HepG2 (cell line): ENCODE measurements around the gene ADIPOR2. TPM values are rescaled to one million over a fixed set of nuclear protein-coding genes. Genes with fewer than 3 reads are reported as not detected.
A peak's percentile ranks its signal among the peaks of the same experiment; 100 is the strongest.

Experiments used
- ATF5 ChIP-seq: sonication (generic); formaldehyde crosslinking; IDR thresholded peaks from 2 replicates; pipeline ENCODE4 v1.4.0; 2020; ENCODE audit warnings: mild to moderate bottlenecking, low read depth, missing genetic modification reagents
- FIP1L1 ChIP-seq: fragments of 200-400 bp; formaldehyde crosslinking; IDR thresholded peaks from 2 replicates; pipeline ENCODE4 v1.6.1; 2018; ENCODE audit warnings: low read depth, mild to moderate bottlenecking, low read length, moderate library complexity, borderline replicate concordance; ENCODE audit not compliant: insufficient read depth
- GABPB1 ChIP-seq: IDR thresholded peaks from 2 replicates; pipeline ENCODE4 v1.6.1; 2016; ENCODE audit warnings: mild to moderate bottlenecking, missing genetic modification reagents, moderate library complexity, missing compliant biosample characterization
- HOXA3 ChIP-seq: sonication (generic); formaldehyde crosslinking; IDR thresholded peaks from 2 replicates; pipeline ENCODE4 v1.5.0; 2020; ENCODE audit warnings: missing genetic modification reagents
- KIAA2018 ChIP-seq: sonication (generic); formaldehyde crosslinking; IDR thresholded peaks from 2 replicates; pipeline ENCODE4 v1.5.0; 2020; ENCODE audit warnings: mild to moderate bottlenecking, missing genetic modification reagents, borderline replicate concordance
- MAX ChIP-seq: IDR thresholded peaks from 2 replicates; pipeline ENCODE4 v1.6.1; 2012; ENCODE audit warnings: inconsistent platforms
- NFIB ChIP-seq: sonication (generic); formaldehyde crosslinking; IDR thresholded peaks from 2 replicates; pipeline ENCODE4 v1.9.0; 2021; ENCODE audit warnings: missing genetic modification reagents, mild to moderate bottlenecking, borderline replicate concordance
- RBM39 ChIP-seq: fragments of 200-400 bp; formaldehyde crosslinking; IDR thresholded peaks from one replicate; pipeline ENCODE4 v1.6.1; 2018; ENCODE audit warnings: antibody characterized with exemption, mild to moderate bottlenecking, low read depth, low read length; ENCODE audit not compliant: poor library complexity, severe bottlenecking
- TCF7 ChIP-seq: sonication (generic); IDR thresholded peaks from 2 replicates; pipeline ENCODE4 v1.6.1; 2016; ENCODE audit warnings: antibody characterized with exemption, low read depth
- ZKSCAN8 ChIP-seq: IDR thresholded peaks from 2 replicates; pipeline ENCODE4 v1.6.1; 2016; ENCODE audit warnings: borderline replicate concordance, missing genetic modification reagents, missing compliant biosample characterization
- ZNF260 ChIP-seq: sonication (generic); formaldehyde crosslinking; IDR thresholded peaks from 2 replicates; pipeline ENCODE4 v1.4.0; 2020; ENCODE audit warnings: missing genetic modification reagents, low read depth, mild to moderate bottlenecking, borderline replicate concordance
- ZNF432 ChIP-seq: sonication (generic); formaldehyde crosslinking; IDR thresholded peaks from 2 replicates; pipeline ENCODE4 v1.5.0; 2020; ENCODE audit warnings: missing genetic modification reagents, mild to moderate bottlenecking, borderline replicate concordance
- ZNF510 ChIP-seq: sonication (generic); formaldehyde crosslinking; IDR thresholded peaks from 2 replicates; pipeline ENCODE4 v1.4.0; 2020; ENCODE audit warnings: low read depth, mild to moderate bottlenecking, missing genetic modification reagents
- polyA plus RNA-seq, 8 experiments: library from polyadenylated mRNA; depleted of rRNA in 3 of 8; stranded (reverse) in 7 of 8; unstranded in 1 of 8; fragments of >200 nt; fragmentation: Illumina TruSeq in 4 of 8; extraction: Trizol in 4 of 8; gene quantifications; 2 replicates each; pipeline versions ENCODE4 v1.2.1 to v1.2.3, GENCODE V29; 2011 to 2016; ENCODE audit warnings: low read depth in 4 of 8, missing spikeins in 1 of 8, mixed read lengths in 1 of 8; ENCODE audit not compliant: insufficient read depth in 1 of 8
- total RNA-seq, 5 experiments: library from RNA; depleted of rRNA; stranded (reverse); fragments of >200 nt; fragmentation: Illumina TruSeq; extraction: Trizol; gene quantifications; 2 replicates each; pipeline ENCODE4 v1.2.3, GENCODE V29; 2016; ENCODE audit warnings: low read depth in 1 of 5
- TF ChIP-seq, protein P1 (sequence below), 2 experiments: IDR thresholded peaks; 2 replicates each; pipeline ENCODE4 v1.6.1; 2011 to 2012; ENCODE audit warnings: low read length in 2 of 2, borderline replicate concordance in 1 of 2, low read depth in 1 of 2, mild to moderate bottlenecking in 1 of 2, moderate library complexity in 1 of 2

The ADIPOR2 gene
- total and polyA plus RNA-seq, 2 of the 13 experiments (the other 11 are each of a cell fraction or from before 2014, with no cell fraction given) = 35.2 to 52.2 TPM

DNA sequence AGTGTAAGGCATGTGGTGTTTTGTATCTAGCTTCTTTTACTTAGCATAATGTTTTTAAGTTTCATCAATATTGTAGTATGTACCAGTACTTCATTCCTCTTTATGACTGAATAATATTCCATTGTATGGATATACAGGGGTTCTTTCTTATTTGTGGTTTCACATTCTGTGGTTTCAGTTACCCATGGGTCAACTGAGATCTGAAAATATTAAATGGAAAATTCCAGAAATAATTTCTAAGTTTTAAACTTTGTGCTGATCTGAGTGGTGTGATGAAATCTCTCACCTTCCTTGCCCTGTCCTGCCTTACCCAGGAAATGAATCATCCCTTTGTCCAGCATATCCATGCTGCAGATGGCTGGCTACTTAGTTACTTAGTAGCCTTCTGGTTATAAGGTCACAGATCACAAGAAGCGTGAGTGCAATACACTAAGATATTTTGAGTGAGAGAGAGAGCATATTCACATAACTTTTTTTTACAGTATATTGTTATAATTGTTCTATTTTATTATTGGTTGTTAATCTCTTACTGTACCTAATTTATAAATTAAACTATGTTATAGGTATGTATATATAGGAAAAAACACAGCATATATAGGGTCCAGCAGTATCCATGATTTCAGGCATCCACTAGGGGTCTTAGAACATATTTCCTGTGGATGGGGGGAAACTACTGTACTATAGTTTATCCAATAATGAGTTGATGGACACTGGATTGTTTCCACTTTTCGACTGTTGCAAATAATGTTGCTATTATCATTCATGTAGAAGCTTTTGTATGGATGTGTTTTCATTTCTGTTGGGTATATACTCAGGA lies 69.9 kb downstream of the ADIPOR2 start (continued):
- no peak for TF ChIP-seq KIAA2018 (CRISPR knock-in tag)
- TF ChIP-seq MAX = peak; percentile 39; the same call in 1 of the 2 replicates
- TF ChIP-seq GABPB1 = no peak; the same call in 1 of the 2 replicates
- no peak for TF ChIP-seq ATF5
- TF ChIP-seq, protein P1, sequence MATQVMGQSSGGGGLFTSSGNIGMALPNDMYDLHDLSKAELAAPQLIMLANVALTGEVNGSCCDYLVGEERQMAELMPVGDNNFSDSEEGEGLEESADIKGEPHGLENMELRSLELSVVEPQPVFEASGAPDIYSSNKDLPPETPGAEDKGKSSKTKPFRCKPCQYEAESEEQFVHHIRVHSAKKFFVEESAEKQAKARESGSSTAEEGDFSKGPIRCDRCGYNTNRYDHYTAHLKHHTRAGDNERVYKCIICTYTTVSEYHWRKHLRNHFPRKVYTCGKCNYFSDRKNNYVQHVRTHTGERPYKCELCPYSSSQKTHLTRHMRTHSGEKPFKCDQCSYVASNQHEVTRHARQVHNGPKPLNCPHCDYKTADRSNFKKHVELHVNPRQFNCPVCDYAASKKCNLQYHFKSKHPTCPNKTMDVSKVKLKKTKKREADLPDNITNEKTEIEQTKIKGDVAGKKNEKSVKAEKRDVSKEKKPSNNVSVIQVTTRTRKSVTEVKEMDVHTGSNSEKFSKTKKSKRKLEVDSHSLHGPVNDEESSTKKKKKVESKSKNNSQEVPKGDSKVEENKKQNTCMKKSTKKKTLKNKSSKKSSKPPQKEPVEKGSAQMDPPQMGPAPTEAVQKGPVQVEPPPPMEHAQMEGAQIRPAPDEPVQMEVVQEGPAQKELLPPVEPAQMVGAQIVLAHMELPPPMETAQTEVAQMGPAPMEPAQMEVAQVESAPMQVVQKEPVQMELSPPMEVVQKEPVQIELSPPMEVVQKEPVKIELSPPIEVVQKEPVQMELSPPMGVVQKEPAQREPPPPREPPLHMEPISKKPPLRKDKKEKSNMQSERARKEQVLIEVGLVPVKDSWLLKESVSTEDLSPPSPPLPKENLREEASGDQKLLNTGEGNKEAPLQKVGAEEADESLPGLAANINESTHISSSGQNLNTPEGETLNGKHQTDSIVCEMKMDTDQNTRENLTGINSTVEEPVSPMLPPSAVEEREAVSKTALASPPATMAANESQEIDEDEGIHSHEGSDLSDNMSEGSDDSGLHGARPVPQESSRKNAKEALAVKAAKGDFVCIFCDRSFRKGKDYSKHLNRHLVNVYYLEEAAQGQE (IDR thresholded peaks at IDR 0.05; ENCODE audit: borderline replicate concordance in 1 of 2, low read depth in 1 of 2, low read length in 2 of 2) = no peak
- no peak for TF ChIP-seq FIP1L1
- no peak for TF ChIP-seq RBM39
- TF ChIP-seq HOXA3 (CRISPR knock-in tag) = peak; percentile 69; the same call in 1 of the 2 replicates
- TF ChIP-seq ZKSCAN8 (CRISPR knock-in tag) = peak; percentile 71; the same call in 1 of the 2 replicates
- peak; percentile 68; the same call in 1 of the 2 replicates for TF ChIP-seq TCF7
- no peak for TF ChIP-seq ZNF510
- TF ChIP-seq ZNF432 (CRISPR knock-in tag) = no peak
- no peak for TF ChIP-seq ZNF260 (CRISPR knock-in tag)
- TF ChIP-seq NFIB (CRISPR knock-in tag) = no peak
